SW480 (cell line): ENCODE results near the gene TMEM51.

Source experiments
- DNase-seq: peaks from one replicate; pipeline ENCODE4 v3.0.0-alpha.2; 2016; ENCODE audit warnings: low spot score

The TMEM51 gene

DNA sequence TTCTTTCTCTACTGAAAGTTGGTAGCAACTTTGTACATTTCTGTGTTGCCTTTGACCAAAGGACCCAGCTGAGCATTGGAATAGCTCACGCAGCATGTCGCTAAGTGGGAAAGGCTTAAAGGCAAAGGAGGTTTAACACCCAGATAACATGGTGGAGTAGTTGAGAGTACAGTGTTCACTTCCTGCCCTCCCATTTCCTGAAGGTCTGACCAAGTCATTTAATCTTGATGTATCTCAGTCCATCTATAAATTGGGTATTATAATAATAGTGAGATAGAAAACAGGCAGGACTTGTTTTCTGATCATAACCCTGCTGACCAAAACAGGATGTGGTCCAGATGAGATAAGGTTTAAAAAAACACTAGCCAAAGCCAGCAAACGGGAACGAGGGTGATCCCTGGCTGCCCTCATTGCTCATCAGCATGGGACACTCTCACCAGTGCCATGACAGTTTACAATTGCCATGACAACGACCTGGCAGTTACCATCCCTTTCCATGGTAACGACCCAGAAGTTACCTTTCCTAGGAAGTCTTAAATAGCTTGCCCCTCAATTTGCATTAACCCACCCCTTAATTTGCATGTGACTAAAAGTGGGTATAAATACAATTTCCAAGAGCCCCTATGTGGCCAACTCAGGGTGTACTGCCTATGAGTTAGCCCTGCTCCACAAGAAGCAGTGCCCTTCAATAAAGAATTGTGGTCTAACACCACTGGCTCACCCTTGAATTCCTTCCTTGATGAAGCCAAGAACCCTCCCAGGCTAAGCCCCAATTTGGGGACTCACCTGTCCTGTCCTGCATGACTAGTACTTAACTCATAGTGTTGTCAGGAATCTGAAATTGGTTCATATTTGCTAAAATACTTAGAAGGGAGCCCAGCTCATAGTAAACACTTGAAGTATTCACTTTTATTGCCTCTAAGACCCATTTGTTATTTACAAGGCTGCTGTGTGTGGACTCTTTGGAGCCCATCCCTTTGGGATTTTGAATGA lies 65.0 kb downstream of the TMEM51 start:
- DNase-seq, result no peak

DNA sequence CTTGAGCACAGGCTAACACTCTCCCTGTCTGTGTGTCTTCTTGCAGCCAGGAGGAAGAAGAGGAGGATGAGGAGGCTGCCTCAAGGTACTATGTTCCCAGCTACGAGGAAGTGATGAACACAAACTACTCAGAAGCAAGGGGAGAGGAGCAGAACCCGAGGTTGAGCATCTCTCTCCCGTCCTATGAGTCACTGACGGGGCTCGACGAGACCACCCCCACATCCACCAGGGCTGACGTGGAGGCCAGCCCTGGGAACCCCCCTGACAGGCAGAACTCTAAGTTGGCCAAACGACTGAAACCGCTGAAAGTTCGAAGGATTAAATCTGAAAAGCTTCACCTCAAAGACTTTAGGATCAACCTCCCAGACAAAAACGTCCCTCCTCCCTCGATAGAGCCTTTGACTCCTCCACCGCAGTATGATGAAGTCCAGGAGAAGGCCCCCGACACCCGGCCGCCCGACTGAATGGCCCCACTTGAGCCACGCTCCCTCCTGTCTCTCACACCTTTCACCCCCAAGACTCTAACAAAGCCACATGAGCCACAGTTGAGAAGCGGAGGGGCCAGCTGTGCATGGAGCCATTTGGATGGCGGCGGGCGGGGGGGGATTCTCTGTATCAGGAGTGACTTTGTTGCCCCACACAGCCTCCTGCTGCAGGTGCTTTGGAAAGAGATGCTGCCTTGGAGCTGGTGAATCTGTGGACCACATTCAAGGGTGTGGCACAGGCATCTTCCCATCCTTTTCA lies 65.9 kb downstream of the TMEM51 start:
- DNase-seq, result no peak

DNA sequence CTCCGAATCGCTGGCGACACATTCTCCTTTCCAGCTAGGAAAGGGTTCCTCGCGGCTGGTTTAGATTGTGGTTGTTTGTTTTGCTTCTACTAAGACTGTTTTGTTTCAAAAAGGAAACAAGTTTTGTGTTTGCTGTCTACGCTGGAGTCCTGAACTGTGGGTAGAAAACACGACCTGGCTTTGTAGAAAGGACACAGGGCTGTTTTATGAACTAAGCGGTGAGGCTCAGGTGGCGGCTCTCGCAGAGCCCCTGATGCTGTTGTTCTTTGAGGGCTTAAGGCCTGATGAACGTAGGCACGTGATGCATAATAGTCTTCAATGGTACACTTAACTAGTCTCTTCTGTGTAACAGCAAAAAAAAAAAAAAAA lies 66.5 kb downstream of the TMEM51 start:
- DNase-seq, result no peak

DNA sequence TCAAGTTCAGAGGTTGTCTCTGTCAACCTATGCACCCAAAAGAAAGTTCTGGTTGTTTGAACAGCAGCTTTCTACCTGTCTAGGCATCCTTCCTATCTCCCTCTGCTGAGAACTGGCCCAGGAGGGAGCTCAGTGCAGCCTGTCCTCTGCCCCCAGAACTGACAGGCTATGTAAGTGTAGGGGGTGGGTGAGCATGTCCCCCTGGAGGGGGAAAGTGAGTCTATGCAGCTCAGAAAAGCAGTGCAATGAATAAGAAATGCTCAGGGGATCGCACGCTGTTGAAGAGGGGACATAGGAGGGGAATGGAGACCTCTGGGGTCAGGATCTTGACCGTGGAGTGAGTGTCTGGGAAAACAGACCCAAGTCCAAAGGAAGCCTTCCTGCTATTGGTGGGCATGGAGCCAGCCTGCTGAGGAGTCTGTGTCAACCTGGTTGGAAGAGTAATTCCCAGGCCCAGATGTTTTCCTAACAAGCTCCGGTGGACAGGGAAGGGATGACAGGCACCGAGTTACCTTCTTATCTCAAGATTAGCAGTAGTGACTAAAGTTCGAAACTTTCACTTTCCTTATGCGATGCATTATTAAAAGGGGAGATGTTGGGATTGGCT lies 67.4 kb downstream of the TMEM51 start:
- DNase-seq, result no peak

DNA sequence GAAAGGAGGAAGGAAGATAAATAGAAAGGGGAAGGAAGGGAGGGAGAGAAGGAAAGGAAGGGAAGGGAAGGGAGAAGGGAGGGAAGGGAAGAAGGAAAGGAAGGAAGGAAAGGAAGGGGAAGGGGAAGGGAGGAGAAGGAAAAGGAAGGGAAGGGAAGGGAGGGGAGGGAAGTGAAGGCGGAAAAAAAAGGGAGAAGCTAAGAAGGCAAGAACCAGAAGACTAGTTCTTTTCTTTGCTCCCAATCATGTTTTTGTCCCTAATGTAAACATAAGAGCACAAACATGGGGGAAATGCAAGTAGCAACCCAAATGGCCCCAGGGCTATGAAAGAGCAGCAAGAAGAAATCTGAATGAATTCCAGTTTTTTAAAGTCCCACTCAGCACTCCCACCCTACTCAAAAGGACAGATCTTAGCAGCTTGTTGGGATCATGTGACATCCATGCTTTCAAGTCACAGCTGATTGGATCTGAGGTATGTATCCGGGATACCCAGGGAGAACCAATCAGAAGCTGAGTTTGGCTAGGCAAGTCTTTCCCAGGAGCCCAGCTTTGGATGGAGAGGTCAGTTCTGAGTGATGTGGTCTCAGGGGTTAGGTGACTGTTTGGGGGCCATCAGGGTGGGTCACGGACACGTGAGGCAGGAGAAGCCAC lies 69.2 kb downstream of the TMEM51 start:
- DNase-seq, result no peak

DNA sequence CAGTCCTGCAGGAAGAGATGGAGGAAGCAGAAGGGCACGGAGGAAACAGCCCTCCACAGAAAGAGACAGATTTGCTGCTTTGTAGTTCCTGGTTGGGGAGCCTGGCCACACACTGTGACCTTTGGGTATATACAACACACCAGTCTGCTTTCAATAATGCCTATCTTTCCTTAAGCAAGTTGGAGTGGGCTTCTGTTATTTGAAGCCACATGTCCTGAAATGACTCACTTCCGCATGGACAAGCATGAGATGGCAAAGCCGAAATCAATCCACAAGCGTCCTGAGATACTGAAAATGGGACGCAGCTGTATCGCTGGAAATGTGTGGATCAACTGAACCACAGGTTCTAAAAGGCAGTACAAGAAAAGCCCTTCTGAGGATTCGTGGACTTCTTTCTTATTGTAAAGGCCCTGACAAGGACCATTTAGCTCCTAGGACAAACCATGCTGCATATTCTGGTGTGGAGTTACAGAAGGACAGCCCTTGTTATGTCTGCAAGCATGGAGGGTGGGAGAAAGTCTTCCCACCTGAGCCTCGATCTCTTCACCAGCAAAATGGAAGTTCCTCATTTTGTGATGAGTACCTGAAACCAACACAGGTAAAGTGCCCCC lies 70.8 kb downstream of the TMEM51 start:
- no peak for DNase-seq

DNA sequence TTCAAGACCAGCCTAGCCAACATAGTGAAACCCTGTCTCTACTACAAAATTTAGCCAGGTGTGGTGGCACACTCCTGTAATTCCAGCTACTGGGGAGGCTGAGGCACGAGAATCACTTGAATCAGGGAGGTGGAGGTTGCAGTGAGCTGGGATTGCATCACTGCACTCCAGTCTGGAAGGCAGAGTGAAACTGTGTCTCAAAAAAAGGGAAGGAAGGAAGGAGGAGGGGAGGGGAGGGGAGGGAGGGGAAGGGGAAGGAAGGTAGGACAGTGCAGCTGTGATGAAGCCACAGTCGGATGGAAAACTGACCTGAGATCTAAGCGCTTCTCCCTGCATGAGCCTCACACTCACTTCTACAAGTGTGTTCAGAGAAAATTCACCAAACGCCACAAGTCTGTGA lies 71.4 kb downstream of the TMEM51 start:
- no peak for DNase-seq

DNA sequence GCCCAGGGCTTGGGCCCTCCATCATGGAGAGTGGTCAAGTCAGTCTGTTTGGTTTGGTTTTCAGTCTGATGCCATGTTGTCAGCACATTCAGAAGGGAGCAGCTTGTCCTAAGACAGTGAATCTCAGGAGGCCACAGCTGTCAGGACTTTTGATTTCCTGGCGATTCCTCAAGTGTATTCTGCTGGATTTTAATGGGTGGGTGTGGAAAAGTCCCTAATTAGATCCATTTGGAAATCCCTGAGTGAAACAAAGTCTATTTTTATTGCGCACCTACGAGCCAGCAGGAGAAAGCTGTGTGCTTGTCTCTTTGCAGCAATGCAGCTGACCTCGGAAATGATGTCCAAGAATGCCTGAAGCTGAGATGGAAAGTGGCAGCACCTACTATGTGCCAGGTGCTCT lies 71.9 kb downstream of the TMEM51 start:
- DNase-seq, result no peak

DNA sequence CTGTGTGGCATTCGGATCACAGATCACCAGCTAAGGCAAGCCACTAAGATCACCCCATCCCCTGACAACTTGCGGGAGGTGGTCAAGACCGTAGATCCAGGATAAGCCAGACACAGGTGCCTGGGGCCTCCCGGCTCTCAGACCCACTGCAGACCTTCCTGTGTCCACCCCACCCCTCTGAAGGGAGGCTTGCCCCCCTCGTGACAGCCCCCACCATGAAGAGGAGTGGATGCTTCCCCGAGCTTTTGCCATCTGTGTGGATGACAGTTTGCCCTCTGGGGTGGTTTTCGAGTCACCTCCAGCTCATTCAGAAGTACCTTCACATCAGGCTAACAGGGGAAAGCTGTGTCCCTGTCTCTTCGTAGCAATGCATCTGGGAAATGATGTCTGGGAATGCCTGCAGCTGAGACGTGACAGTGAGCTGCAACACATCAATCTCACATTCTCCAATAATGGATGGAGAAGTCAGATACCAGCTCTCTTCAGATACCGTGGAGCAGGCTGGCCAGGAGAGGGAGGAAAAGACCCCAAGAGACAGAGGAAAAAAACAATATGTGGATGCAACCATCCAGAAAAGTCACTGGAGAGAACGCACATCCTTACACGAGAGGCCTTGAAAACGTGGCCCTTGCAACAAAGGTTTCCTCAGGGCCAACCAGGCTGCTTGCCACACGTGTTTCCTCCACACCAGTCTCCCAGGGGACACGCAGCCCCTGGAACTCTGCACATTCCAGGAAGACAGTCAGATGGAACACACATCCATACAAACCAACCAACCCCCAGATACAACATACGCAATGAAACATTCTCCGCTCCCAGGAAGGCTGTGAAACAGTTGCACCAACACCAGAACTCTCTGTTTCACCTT lies 73.1 kb downstream of the TMEM51 start:
- DNase-seq, result no peak

DNA sequence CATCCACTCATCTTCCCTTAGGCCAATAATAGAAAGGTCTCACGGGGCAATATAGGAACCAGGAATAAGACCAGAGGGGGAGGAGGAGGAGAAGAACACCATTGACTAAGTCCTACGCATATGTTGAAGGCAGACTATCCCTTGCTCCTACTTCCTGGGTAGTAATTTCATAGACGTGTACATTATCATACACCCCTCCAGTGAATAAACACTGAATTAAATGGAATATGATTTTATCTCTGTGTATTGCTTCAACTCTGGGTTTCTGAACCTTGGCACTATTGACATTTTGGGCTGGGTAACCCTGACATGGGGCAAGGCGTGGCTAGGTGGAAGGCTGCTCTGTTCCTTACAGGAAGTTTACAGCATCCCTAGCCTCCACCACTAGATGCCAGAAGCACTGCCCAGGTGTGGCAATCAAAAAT lies 76.2 kb downstream of the TMEM51 start:
- no peak for DNase-seq

DNA sequence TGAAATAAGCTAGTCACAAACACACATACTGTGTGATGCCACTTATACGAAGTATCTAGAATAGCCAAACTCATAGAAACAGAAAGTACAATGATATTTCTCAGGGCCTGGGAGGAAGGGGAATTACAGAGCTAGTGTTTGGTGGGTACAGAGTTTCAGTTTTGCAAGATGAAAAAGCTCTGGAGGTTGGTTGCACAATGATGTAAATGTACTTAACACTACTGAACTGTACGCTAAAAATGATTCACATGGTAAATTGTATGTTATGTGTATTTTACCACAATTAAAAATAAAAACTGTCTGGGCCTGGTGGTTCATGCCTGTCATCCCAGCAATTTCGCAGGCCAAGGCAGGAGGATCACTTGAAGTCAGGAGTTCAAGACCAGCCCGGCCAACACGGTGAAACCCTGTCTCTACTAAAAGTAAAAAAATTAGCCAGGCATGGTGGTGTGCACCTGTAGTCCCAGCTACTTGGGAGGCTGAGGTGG lies 78.2 kb downstream of the TMEM51 start:
- DNase-seq, result no peak

DNA sequence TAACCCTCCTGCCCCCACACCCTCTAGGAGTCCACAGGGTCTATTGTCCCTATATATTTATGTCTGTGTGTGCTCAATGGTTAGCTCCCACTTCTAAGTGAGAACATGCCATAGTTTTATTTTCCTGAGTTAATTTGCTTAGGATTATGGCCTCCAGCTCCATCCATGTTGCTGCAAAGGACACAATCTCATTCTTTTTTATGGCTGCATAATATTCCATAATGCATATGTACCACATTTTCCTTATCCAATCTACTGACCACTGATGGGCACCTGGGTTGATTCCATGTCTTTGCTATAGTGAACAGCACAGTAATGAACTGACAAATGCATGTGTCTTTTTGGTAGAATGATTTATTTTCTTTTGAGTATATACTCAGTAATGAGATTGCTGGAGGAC lies 80.1 kb downstream of the TMEM51 start:
- DNase-seq, result no peak

DNA sequence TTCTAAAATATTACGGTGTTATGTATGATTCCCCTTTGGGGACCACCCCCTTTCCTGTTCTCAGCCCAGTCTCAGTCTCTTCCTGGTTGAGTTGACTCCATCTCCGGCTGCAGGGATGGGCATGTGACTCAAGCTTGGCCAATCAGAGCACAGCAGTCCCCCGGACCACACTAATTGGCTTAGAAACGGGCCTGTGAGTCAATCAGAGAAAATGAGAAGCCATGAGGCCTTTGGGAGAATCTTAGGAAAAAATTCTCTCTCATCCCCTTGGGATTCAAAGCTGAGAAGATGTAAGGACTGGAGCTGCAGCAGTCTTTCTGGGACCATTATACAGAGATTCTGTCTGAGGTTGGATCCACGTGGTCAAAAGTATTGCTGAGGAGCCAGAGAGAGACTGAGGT lies 82.8 kb downstream of the TMEM51 start:
- no peak for DNase-seq

DNA sequence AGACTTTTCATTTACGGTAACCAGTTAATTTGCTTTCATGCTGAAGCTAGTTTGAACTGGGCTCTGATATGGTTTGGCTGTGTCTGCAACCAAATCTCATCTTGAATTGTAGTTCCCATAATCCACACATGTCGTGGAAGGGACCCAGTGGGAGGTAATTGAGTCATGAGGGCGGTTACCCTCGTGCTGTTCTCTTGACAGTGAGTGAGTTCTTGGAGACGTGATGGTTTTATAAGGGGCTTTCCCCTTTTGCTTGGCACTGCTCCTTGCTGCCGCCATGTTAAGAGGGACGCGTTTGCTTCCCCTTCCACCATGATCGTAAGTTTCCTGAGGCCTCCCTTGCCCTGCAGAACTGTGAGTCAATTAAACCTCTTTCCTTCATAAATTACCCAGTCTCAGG lies 83.2 kb downstream of the TMEM51 start:
- DNase-seq, result no peak

DNA sequence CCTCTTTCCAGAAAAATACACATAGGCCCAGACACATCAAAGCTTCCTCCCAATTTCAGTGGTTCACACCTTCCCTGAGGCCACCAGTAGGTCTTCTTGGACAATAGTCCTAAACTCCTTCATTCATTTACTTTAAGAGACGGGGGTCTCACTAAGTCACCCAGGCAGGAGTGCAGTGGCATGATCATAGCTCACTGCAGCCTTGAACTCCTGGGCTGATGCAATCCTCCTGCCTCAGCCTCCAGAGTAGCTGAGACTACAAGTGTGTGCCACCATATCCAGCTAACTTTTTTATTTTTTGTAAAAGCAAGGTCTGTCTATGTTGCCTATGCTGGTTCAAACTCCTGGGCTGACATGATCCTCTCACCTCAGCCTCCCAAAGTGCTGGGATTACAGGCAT lies 85.2 kb downstream of the TMEM51 start:
- DNase-seq, result no peak

DNA sequence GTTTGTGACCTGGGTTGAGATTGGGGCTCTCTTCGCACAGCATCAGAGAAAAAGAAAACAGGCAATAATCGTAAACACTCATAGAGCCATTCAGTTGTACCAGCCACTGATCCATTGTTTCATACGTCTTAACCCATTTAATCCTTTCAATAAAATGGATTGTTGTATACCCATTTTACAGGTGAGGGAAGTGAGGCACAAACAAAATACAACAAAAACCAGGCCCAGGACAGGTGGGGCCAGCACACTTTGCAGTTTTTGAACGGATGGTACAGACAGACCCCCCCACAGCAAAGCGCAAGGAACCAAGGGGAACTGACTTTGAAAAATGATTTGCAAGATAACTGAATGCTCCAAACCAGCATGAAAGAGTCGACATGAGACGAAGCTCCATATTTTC lies 89.2 kb downstream of the TMEM51 start:
- DNase-seq, result no peak

DNA sequence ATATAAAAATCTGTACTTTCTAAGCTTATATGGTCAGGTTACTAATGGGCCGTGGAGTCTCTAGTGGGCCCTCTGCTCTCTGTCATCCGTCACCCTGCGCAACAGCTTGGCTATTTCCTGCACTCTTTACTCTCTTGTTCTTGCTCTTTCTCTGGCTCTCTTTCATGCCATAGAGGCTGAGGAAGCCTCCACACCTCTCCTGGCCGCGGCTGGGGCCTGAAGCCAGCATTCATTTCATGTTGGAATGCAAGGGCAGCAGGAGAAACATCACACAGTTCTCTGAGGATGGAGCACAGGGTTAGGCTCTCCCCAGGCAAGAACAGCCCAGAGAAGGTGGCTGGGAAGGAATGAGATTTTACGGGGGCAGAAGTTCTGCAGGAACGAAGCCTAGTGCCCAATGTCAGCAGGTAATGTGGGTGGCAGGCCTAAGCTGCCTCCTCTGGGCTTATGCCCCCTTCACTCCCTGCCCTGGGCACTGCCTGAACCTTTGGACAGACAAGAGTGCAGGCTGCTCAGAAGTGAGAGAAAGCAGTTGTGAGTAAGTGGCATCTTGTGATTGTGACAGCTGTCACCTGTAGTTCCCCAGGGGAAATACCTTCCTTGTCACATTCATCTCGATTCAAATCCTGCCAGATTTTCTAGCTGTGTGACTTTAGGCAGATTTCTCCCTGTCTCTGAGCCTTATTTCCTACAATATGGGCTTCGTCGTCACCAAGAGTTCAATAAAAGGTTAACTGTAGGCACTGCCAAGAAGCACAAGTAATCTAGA lies 89.9 kb downstream of the TMEM51 start:
- DNase-seq, result no peak

DNA sequence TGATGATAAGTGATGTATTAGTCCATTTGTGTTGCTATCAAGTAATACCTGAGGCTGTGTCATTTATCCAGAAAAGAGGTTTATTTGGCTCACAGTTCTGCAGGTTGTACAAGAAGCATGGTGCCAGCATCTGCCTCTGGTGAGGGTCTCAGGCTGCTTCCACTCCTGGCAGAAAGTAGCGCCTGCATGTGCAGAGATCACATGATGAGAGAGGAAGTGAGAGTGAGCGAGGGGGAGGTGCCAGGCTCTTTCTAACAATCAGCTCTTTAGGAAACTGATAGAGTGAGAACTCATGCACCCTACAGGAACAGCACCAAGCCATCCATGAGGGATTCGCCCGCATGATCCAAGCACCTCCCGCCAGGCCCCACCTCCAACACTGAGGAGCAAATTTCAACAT lies 91.3 kb downstream of the TMEM51 start:
- no peak for DNase-seq

DNA sequence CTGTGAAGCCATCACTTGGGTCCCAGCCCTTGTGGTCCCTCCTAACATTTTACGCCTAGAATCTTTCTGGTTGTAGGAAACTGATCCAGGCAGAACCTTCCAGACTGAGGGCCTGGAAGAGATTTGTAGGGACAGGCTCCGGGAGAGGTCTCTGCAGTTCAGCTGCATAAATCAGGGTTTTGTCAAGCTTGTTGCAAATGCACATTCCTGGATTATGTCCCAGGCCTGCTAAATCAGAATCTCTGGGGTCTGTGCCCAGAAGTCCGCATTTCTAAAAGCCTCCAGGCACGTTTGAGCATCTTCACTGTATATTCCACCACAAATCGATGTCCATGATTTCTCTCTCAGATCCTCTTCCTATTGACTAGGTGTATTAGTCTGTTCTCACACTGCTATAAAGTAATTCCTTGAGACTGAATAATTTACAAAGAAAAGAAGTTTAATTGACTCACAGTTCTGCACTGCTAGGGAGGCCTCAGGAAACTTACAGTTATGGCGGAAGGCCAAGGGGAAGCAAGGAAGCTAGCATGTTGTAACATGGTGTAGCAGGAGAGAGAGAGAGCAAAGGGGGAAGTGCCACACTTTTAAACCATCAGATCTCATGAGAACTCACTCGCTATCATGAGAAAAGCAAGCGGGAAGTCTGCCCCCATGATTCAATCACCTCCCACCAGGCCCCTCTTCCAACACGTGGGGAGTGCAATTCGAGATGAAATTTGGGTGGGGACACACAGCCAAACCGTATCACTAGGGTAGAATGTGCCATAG lies 92.2 kb downstream of the TMEM51 start:
- no peak for DNase-seq
